Ectodermal cell (in vitro differentiated cells): Measurements from ENCODE around the gene PMPCA.
"Not testable (repeated sequence)": the region's sequence is repeated elsewhere in the genome, so short reads cannot be mapped to it uniquely, and the experiment has no call there.

Experiments
- H3K27ac ChIP-seq: 2 replicates; pipeline ENCODE4 v1.7.0; 2013; ENCODE audit warnings: mild to moderate bottlenecking, low read depth, low read length; ENCODE audit not compliant: insufficient read depth, poor library complexity, severe bottlenecking
- H3K27me3 ChIP-seq: 2 replicates; pipeline ENCODE4 v1.7.0; 2013; ENCODE audit warnings: mild to moderate bottlenecking, low read length; ENCODE audit not compliant: insufficient read depth, control insufficient read depth, poor library complexity, severe bottlenecking
- H3K36me3 ChIP-seq: one replicate; pipeline ENCODE4 v1.7.0; 2013; ENCODE audit warnings: low read length; ENCODE audit not compliant: control insufficient read depth, insufficient read depth
- H3K4me1 ChIP-seq: one replicate; pipeline ENCODE4 v1.7.0; 2013; ENCODE audit warnings: low read length; ENCODE audit not compliant: control insufficient read depth, insufficient read depth
- H3K4me3 ChIP-seq: 2 replicates; pipeline ENCODE4 v1.7.0; 2013; ENCODE audit warnings: low read depth, low read length, control low read depth; ENCODE audit not compliant: insufficient read depth
- H3K9me3 ChIP-seq: 2 replicates; pipeline ENCODE4 v1.7.0; 2013; ENCODE audit warnings: mild to moderate bottlenecking, low read length, moderate library complexity; ENCODE audit not compliant: control insufficient read depth
- WGBS, 2 experiments: methylation state at CpG; one replicate each; pipeline ENCODE4 v1.1.7; 2013; ENCODE audit warnings: missing lambda C conversion rate in 2 of 2; 5-methylcytosine and 5-hydroxymethylcytosine counted together

The PMPCA gene

DNA sequence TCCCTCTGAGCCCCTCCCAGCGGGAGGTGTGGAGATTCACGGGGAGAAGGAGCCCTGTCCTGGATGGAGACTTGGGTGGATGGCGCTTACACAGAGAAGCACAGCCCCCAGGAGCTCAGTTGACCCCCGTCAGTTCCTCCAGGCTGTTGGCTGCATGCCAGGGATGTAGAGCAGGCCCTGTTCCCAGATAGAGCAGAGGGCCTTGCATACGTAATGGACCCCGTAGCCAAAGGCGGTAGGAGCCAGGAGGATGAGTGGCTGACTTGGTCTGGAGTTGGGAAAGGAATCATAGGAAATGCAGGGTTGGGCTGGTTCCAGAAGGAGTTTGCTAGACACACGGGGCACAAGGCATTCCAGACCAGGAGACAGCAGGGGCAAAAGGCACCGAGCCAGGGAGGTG lies 2.5 kb downstream of the PMPCA start:
- no peaks in the 10 kb centered on the region for H3K27me3 ChIP-seq
- H3K27ac ChIP-seq, result no peak overlapping the region
- 94 to 96% methylated on average over 9 of the region's 9 CpGs for WGBS, 2 experiments
- H3K4me3 ChIP-seq, result no peak overlapping the region
- H3K9me3 ChIP-seq, result no peaks in the 10 kb centered on the region
- H3K4me1 ChIP-seq, result peaks cover 13% of the 10 kb centered on the region
- peaks cover 35% of the 10 kb centered on the region for H3K36me3 ChIP-seq

DNA sequence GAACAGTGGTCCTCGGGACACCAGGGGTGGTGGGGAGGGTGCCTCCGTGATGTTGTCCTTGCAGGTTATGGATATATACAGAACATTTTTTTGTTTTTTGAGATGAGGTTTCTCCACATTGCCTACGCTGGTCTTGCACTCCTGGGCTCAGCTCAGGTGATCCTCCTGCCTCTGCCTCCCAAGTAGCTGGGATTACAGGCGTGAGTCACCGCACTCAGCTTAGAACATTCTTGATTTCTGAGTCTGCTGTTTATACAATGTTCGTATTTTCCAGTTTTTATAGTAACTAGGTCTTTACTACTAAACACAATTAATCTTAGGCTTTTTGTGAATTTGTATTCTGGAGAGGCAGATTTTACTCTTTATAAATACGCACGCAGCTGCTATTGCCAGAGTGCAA lies 6.0 kb downstream of the PMPCA start:
- peaks cover 56% of the 10 kb centered on the region for H3K36me3 ChIP-seq
- H3K27ac ChIP-seq, result no peak overlapping the region

DNA sequence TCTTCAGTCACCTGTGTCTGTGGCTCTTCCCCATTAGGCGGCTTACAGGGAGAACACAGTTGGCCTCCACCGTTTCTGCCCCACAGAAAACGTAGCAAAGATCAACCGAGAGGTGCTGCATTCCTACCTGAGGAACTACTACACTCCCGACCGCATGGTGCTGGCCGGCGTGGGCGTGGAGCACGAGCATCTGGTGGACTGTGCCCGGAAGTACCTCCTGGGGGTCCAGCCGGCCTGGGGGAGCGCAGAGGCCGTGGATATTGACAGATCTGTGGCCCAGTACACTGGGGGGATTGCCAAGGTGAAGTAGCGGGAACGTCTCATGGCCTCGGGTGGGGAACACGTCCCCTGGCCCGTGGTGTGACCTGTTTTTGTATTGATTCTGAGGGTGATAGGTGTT lies 6.5 kb downstream of the PMPCA start:
- H3K4me3 ChIP-seq, result no peak overlapping the region
- no peak overlapping the region for H3K27ac ChIP-seq
- H3K9me3 ChIP-seq, result no peaks in the 10 kb centered on the region
- peaks cover 61% of the 10 kb centered on the region for H3K36me3 ChIP-seq
- H3K4me1 ChIP-seq, result peaks cover under 1% of the 10 kb centered on the region
- 94 to 97% methylated on average over 19 of the region's 19 CpGs for WGBS, 2 experiments
- H3K27me3 ChIP-seq, result no peaks in the 10 kb centered on the region

More for the DNA sequence above, 6.0 kb downstream of the PMPCA start:
- Histone ChIP-seq H3K4me1 (peaks cover 5% of the 10 kb centered on the region), H3K4me3 (no peak overlapping the region), H3K27me3 (no peaks in the 10 kb centered on the region), H3K9me3 (no peaks in the 10 kb centered on the region)
- WGBS, 2 experiments, result 95 to 99% methylated on average over 7 to 8 of the region's 8 CpGs

DNA sequence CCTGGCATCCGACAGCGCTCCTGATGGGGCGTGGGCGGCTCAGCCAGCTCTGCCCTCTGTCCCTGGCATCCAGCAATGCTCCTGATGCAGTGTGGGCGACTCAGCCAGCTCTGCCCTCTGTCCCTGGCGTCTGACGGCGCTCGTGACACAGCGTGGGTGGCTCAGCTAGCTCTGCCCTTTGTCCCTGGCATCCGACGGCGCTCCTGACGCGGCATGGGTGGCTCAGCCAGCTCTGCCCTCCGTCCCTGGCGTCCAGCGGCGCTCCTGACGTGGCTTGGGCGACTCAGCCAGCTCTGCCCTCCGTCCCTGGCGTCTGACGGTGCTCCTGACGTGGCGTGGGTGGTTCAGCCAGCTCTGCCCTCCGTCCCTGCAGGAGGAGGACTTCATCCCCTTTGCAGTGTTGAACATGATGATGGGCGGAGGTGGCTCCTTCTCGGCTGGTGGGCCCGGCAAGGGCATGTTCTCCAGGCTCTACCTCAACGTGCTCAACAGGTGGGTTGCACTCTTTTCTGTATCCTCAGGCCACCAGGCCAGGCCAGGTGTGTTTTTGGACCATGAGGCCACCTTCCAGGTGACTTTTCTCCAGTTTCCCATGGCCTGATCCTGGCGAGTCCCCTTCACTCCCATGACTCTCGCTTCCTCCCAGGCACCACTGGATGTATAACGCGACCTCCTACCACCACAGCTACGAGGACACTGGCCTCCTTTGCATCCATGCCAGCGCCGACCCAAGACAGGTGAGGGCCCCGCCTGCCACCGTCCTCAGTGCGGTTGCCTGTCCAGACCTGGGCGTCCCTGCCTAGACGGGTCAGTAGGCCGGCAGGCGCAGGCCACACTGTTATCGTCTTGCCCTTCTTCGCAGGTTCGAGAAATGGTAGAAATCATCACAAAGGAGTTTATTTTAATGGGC lies 8.0 kb downstream of the PMPCA start:
- H3K27ac ChIP-seq, result no peak overlapping the region
- no peaks in the 10 kb centered on the region for H3K9me3 ChIP-seq
- no peak overlapping the region for H3K4me3 ChIP-seq
- peaks cover 62% of the 10 kb centered on the region for H3K36me3 ChIP-seq
- H3K27me3 ChIP-seq, result no peaks in the 10 kb centered on the region
- WGBS, 2 experiments, result 94% methylated on average over 48 of the region's 48 CpGs
- no peaks in the 10 kb centered on the region for H3K4me1 ChIP-seq

DNA sequence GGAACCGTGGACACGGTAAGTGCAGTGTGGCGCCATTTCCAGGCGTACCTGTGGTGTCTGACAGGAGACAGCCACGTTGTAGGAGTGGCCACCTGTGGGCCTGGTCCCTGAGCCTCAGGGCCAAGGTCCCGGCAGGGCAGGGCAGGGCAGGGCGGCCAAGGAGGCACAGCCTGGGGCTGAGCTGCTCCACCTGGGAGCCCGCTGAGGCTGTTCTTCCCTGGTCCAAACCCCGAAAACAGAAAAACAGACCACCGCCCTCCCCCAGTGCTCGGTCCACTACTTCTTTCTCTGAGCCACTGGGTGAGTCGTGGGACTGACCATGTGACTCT lies 8.6 kb downstream of the PMPCA start:
- 95 to 97% methylated on average over 12 of the region's 12 CpGs for WGBS, 2 experiments
- Histone ChIP-seq H3K9me3 (no peaks in the 10 kb centered on the region), H3K4me3 (no peak overlapping the region), H3K27ac (no peak overlapping the region), H3K4me1 (no peaks in the 10 kb centered on the region), H3K36me3 (peaks cover 59% of the 10 kb centered on the region), H3K27me3 (no peaks in the 10 kb centered on the region)

DNA sequence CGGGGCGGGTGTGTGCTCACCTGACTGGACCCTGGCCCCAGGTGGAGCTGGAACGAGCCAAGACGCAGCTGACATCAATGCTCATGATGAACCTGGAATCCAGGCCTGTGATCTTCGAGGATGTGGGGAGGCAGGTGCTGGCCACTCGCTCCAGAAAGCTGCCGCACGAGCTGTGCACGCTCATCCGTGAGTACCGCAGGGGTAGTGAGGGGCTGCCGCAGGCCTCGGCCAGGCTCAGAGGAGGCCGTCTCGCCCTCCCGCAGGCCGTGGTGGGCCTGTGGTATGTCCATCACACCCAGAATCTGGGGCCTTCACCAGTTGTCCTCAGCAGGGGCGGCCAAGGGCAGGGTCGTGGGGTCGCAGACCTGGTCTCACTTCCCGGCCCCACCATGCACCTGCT lies 11.3 kb downstream of the PMPCA start:
- Histone ChIP-seq H3K27ac (no peak overlapping the region), H3K27me3 (no peaks in the 10 kb centered on the region), H3K36me3 (peaks cover 43% of the 10 kb centered on the region), H3K4me1 (no peaks in the 10 kb centered on the region), H3K4me3 (no peak overlapping the region), H3K9me3 (no peaks in the 10 kb centered on the region)
- 92% methylated on average over 21 of the region's 21 CpGs for WGBS, 2 experiments

DNA sequence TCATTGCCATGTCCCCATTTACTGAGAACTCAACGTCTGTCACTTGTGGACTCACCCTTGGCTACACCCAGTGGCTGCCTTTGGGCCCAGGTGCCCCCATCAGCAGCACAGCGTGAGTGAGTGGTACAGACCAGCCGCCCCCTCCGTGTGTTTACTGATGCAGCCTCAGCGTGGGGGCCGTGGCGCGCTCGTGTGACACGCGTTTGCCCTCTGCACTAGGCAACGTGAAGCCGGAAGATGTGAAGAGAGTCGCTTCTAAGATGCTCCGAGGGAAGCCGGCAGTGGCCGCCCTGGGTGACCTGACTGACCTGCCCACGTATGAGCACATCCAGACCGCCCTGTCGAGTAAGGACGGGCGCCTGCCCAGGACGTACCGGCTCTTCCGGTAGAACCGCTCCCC lies 12.4 kb downstream of the PMPCA start:
- 97% methylated on average over 26 of the region's 26 CpGs for WGBS, 2 experiments
- Histone ChIP-seq H3K4me3 (no peak overlapping the region), H3K9me3 (no peaks in the 10 kb centered on the region), H3K27me3 (no peaks in the 10 kb centered on the region), H3K36me3 (peaks cover 37% of the 10 kb centered on the region), H3K27ac (no peak overlapping the region), H3K4me1 (no peaks in the 10 kb centered on the region)

DNA sequence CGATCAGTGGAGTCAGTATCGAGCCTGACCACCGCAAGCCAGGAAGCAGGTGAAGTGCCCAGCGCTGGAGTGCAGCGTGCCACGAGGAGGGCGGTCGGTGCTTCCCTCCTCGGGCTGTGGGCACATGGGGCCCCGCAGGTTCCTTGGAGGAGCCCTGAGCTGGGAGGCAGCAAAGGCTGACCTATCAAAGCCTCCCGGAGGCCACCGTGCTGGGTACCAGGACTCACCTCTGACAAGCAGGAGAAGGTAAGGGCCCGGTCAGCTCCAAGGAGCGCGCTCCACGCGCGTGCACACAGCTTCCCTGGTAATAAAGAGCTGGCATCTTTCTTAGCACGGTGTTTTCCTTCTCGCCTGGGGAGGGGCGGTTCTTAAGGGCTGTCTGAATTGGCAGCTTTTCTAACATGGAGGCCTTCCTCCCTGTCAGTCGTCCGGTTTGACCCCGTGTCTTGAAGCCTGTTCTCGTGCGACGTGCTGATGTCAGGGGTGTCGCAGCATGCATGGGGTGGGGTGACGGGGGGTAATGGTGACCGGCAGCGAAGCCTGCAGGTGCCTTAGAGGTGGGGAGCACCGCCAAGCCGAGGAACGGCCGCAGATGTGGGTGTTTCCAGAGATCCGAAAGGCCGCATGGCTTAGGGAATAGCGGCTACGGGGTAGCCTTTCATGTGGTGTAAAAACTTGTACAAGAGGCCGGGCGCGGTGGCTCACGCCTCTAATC lies 13.1 kb downstream of the PMPCA start:
- no peaks in the 10 kb centered on the region for H3K27me3 ChIP-seq
- WGBS, 2 experiments, result 89% methylated on average over 43 of the region's 43 CpGs
- H3K4me1 ChIP-seq, result no peaks in the 10 kb centered on the region
- no peak overlapping the region for H3K27ac ChIP-seq
- H3K4me3 ChIP-seq, result no peak overlapping the region
- no peaks in the 10 kb centered on the region for H3K9me3 ChIP-seq
- peaks cover 29% of the 10 kb centered on the region for H3K36me3 ChIP-seq

DNA sequence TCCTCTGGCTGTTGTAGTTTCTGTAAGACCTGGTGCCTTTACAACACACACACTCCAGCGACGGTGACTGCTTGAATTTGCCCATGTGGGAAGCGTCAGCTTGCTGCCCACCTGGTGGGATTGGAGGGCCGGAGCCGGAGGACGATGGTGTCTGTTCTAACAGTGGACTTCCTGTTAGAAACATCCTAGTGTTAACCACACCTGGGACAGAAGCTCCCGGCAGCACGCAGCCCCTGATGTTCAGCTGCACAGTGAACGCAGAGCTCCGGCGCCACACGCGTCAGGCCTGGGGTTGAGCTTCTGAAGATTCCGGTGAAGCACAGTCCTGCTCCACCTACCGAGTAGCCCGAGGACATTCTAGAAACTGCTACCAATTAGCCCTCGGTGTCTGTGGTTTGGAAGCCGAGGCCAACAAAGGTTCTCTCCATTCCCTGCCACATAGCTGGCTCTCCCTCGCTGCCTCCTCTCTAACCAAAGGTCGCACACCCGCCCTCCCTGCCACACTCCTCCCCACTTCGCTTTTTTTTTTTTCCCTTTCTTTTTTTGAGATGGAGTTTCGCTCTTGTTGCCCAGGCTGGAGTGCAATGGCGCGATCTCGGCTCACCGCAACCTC lies 14.4 kb downstream of the PMPCA start:
- no peak overlapping the region for H3K4me3 ChIP-seq
- H3K27me3 ChIP-seq, result no peaks in the 10 kb centered on the region
- H3K4me1 ChIP-seq, result no peaks in the 10 kb centered on the region
- H3K36me3 ChIP-seq, result peaks cover 28% of the 10 kb centered on the region
- no peaks in the 10 kb centered on the region for H3K9me3 ChIP-seq
- 90 to 91% methylated on average over 27 of the region's 27 CpGs for WGBS, 2 experiments
- no peak overlapping the region for H3K27ac ChIP-seq

DNA sequence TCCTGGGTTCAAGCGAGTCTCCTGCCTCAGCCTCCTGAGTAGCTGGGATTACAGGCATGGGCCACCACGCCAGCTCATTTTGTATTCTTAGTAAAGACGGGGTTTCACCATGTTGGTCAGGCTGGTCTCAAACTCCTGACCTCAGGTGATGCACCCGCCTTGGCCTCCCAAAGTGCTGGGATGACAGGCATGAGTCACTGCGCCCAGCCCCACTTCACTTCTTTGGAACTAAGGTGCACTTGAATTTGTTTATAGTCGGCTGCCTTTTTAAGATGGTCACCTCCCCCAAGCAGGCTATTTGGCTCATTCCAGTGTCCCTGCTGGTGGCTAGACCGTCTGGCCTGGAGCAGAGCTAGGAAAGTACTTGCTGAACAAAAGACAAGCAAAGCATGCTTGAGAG lies 14.9 kb downstream of the PMPCA start:
- H3K36me3 ChIP-seq, result peaks cover 32% of the 10 kb centered on the region
- not testable (repeated sequence) for H3K27ac ChIP-seq, H3K9me3 ChIP-seq, H3K27me3 ChIP-seq, H3K4me3 ChIP-seq, H3K4me1 ChIP-seq
- 91 to 94% methylated on average over 7 of the region's 7 CpGs for WGBS, 2 experiments
